Measurements from ENCODE around the gene STARD6.

DNA sequence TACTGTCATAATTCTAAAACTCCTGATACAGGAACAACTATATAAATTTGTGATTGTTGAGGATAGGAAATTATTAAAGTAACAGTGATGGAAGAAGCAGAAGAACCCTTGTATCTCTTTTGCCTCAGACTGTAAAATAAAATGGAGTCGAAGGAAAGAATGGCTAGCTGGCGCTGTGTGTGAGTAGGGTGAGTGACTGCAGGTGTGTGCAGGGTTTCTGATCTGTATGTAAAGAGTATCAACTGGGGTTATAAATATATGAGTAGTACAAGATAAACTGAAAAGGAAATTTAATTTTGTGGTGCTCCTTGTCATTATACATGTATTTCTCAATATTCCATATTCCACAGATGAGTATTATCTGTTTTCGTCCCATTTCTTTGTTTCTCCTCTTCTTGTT, 73.1 kb downstream of the STARD6 start:
- TF ChIP-seq, protein P1, sequence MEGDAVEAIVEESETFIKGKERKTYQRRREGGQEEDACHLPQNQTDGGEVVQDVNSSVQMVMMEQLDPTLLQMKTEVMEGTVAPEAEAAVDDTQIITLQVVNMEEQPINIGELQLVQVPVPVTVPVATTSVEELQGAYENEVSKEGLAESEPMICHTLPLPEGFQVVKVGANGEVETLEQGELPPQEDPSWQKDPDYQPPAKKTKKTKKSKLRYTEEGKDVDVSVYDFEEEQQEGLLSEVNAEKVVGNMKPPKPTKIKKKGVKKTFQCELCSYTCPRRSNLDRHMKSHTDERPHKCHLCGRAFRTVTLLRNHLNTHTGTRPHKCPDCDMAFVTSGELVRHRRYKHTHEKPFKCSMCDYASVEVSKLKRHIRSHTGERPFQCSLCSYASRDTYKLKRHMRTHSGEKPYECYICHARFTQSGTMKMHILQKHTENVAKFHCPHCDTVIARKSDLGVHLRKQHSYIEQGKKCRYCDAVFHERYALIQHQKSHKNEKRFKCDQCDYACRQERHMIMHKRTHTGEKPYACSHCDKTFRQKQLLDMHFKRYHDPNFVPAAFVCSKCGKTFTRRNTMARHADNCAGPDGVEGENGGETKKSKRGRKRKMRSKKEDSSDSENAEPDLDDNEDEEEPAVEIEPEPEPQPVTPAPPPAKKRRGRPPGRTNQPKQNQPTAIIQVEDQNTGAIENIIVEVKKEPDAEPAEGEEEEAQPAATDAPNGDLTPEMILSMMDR (IDR thresholded peaks at IDR 0.05): no peak
- TF ChIP-seq POLR2A (IDR thresholded peaks at IDR 0.05) (no peak), POLR2AphosphoS5 (IDR thresholded peaks at IDR 0.05) (no peak)

All from breast epithelium (tissue), 3 donors.